Measurements from ENCODE around the gene CHD9.

The CHD9 gene

DNA sequence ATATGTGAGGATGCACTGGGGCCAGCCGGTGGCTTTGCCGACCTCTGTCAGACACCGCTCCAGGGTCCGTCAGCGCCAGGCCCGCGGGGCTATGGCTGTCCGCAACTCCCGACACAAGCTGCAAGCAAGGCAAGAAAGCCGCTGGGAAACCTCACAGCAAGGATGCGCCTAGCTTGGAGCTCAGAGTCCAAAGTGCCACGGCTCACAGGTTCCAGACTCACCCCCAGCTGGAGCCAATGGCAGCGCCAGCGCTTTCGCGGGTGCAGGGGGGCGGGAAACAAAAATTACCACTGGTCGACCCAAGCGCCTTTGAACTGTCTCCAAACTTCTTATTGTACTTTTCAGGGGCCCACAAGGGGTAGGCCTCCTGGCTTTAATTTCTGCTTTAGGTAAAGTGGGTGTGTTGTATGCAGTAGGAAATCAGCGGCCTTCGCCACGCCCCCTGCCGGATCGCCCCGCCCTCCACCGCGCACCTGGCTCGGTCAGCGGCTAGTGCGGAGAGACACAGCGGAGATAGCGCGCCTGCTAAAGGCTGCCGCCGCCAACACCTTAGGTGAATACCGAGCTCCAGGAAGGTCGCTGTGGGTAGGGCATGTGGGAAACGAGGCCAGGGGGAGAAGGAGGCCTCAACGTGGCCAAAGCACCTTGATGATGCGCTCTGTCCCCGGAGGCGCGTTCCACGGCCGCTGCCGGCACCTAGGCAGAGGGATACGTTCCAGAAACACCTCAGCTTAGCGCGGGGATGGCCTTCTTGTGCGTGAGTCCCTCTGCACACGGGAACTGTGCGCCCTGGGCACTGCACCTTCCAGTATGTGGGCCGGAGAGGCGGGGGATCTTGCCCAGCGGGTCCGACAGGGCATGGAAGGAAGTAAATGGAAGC lies 318.4 kb downstream of the CHD9 start:
- DNase-seq (ENCODE audit: low read depth), result no peak

- no peak for DNase-seq (ENCODE audit: low read depth)
Observed at GRCh38 chr16:53374800-53375199, 320.0 kb downstream of the CHD9 start.

GRCh38 chr16:53378138-53378537 lies 323.3 kb downstream of the CHD9 start:
- DNase-seq (ENCODE audit: low read depth), result no peak

All from GM04503 (cell line).